Measurements from ENCODE around the gene WFDC5.

DNA sequence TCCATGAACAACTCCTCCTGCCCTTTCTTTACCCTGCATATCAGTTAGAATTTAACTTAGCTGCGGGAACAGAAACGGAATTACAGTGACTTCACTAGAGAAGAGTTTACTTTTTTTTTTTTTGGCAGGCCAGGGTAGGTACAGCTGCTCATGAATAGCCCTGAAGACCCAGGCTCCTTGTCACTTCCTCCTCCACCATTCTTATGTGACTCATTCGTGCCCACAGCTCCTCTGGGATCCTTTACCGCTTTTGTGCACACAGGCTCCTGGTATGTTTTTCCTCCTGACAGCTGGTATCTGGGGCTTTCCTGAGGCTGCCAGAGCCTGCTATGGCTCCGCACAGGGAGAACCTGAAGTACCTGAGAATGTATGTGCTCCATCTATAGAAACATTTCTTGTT lies 10.2 kb downstream of the WFDC5 start:
- TF ChIP-seq, protein P1, sequence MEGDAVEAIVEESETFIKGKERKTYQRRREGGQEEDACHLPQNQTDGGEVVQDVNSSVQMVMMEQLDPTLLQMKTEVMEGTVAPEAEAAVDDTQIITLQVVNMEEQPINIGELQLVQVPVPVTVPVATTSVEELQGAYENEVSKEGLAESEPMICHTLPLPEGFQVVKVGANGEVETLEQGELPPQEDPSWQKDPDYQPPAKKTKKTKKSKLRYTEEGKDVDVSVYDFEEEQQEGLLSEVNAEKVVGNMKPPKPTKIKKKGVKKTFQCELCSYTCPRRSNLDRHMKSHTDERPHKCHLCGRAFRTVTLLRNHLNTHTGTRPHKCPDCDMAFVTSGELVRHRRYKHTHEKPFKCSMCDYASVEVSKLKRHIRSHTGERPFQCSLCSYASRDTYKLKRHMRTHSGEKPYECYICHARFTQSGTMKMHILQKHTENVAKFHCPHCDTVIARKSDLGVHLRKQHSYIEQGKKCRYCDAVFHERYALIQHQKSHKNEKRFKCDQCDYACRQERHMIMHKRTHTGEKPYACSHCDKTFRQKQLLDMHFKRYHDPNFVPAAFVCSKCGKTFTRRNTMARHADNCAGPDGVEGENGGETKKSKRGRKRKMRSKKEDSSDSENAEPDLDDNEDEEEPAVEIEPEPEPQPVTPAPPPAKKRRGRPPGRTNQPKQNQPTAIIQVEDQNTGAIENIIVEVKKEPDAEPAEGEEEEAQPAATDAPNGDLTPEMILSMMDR (IDR thresholded peaks at IDR 0.05) = no peak
- TF ChIP-seq POLR2A (IDR thresholded peaks at IDR 0.05) = no peak

Measured in Peyer's patch (tissue), 4 donors.